MM.1S (cell line): ENCODE data around the gene TMEM97.

Source experiments
- DNase-seq: peaks from one replicate; pipeline ENCODE4 v3.0.0-alpha.2; 2015
- H2AFZ ChIP-seq: fragments of 300-600 bp; sonication (generic); 2 replicates; pipeline ENCODE4 v1.6.0; 2016; ENCODE audit warnings: antibody characterized with exemption, low read length
- H3F3A ChIP-seq: fragments of 300-600 bp; sonication (generic); 2 replicates; pipeline ENCODE4 v1.6.1; 2016; ENCODE audit warnings: mild to moderate bottlenecking, antibody characterized with exemption, low read length, moderate library complexity, mixed read lengths; ENCODE audit not compliant: insufficient read depth
- H3K27ac ChIP-seq: fragments of 300-600 bp; sonication (generic); 2 replicates; pipeline ENCODE4 v1.5.1; 2016; ENCODE audit warnings: mild to moderate bottlenecking, low read length
- H3K27me3 ChIP-seq: fragments of 300-600 bp; sonication (generic); replicated peaks from 2 replicates; pipeline ENCODE4 v1.6.0; 2016; ENCODE audit warnings: low read length; ENCODE audit not compliant: insufficient read depth
- H3K36me3 ChIP-seq: fragments of 300-600 bp; sonication (generic); replicated peaks from 2 replicates; pipeline ENCODE4 v1.6.1; 2016; ENCODE audit warnings: mild to moderate bottlenecking, low read length, mixed read lengths; ENCODE audit not compliant: insufficient read depth
- H3K4me1 ChIP-seq: fragments of 300-600 bp; sonication (generic); 2 replicates; pipeline ENCODE4 v1.6.1; 2016; ENCODE audit warnings: low read length, mixed read lengths
- H3K4me2 ChIP-seq: fragments of 300-600 bp; sonication (generic); 2 replicates; pipeline ENCODE4 v1.6.0; 2016; ENCODE audit warnings: low read depth, low read length
- H3K4me3 ChIP-seq: fragments of 300-600 bp; sonication (generic); 2 replicates; pipeline ENCODE4 v1.5.1; 2016; ENCODE audit warnings: low read length, mixed read lengths
- H3K79me2 ChIP-seq: fragments of 300-600 bp; sonication (generic); 2 replicates; pipeline ENCODE4 v1.6.1; 2016; ENCODE audit warnings: mixed run types, low read length, mixed read lengths
- H3K9ac ChIP-seq: fragments of 300-600 bp; sonication (generic); 2 replicates; pipeline ENCODE4 v1.6.1; 2016; ENCODE audit warnings: low read length, mixed read lengths
- H3K9me2 ChIP-seq: fragments of 300-600 bp; sonication (generic); replicated peaks from 2 replicates; pipeline ENCODE4 v1.6.1; 2016; ENCODE audit warnings: mild to moderate bottlenecking, low read length, mixed read lengths; ENCODE audit not compliant: insufficient read depth
- H3K9me3 ChIP-seq: fragments of 300-600 bp; sonication (generic); replicated peaks from 2 replicates; pipeline ENCODE4 v1.6.1; 2016; ENCODE audit warnings: mild to moderate bottlenecking, low read length, mixed read lengths; ENCODE audit not compliant: insufficient read depth
- H4K20me1 ChIP-seq: fragments of 300-600 bp; sonication (generic); 2 replicates; pipeline ENCODE4 v1.6.1; 2016; ENCODE audit warnings: mild to moderate bottlenecking, low read length, moderate library complexity, mixed read lengths; ENCODE audit not compliant: insufficient read depth
- EZH2 ChIP-seq: fragments of 300-600 bp; sonication (generic); optimal IDR thresholded peaks from 2 replicates; pipeline ENCODE3; 2017; ENCODE audit warnings: low read depth, mild to moderate bottlenecking, antibody characterized with exemption, low read length, mixed read lengths
- EZH2phosphoT487 ChIP-seq: fragments of 300-600 bp; sonication (generic); IDR thresholded peaks from 2 replicates; pipeline ENCODE4 v1.6.1; 2018; ENCODE audit warnings: antibody characterized with exemption, low read length
- TF ChIP-seq, protein P1 (sequence below): fragments of 300-600 bp; sonication (generic); IDR thresholded peaks from 2 replicates; pipeline ENCODE4 v1.5.1; 2016; ENCODE audit warnings: antibody characterized with exemption, low read length, mixed read lengths

TMEM97 gene

DNA sequence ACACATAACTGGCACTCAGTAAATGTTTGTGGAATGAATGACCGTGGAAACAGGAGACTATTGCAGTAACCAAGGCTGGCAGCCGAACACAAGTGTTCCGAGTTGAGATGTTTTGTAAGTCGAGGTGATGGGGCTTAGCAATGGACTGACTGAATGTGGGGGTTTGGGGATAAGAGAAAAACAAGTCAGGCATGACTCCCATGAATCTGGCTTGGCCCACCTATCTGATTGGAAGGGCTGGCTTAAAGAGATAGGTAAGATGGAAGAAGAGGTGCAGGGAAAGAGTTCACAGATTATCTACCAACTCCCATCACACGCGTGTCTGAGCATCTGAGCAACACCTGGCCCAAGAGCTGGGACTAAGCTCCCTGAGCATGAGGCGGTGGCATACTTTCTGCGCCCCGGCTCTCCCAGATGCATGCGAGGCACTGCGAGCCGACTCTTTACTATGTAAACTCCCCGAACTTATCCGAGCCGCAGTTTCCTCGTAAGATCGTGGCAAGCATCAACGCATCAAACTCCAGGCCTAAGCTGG is 15.7 kb downstream of the TMEM97 start:
- peak; percentile 15 for DNase-seq
- peak overlapping the region; percentile 80 for H3K9ac ChIP-seq
- peaks cover 18% of the 10 kb centered on the region for H3K4me1 ChIP-seq
- H3F3A ChIP-seq: no peaks in the 10 kb centered on the region
- H3K9me3 ChIP-seq: no peaks in the 10 kb centered on the region
- TF ChIP-seq EZH2 (no peak), EZH2phosphoT487 (no peak)
- TF ChIP-seq, protein P1, sequence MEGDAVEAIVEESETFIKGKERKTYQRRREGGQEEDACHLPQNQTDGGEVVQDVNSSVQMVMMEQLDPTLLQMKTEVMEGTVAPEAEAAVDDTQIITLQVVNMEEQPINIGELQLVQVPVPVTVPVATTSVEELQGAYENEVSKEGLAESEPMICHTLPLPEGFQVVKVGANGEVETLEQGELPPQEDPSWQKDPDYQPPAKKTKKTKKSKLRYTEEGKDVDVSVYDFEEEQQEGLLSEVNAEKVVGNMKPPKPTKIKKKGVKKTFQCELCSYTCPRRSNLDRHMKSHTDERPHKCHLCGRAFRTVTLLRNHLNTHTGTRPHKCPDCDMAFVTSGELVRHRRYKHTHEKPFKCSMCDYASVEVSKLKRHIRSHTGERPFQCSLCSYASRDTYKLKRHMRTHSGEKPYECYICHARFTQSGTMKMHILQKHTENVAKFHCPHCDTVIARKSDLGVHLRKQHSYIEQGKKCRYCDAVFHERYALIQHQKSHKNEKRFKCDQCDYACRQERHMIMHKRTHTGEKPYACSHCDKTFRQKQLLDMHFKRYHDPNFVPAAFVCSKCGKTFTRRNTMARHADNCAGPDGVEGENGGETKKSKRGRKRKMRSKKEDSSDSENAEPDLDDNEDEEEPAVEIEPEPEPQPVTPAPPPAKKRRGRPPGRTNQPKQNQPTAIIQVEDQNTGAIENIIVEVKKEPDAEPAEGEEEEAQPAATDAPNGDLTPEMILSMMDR: no peak
- no peaks in the 10 kb centered on the region for H3K9me2 ChIP-seq
- H3K4me2 ChIP-seq: peak overlapping the region; percentile 84
- peaks cover 57% of the 10 kb centered on the region for H3K79me2 ChIP-seq
- H3K36me3 ChIP-seq: no peaks in the 10 kb centered on the region
- peak overlapping the region; percentile 61; the same call in 1 of the 2 replicates for H3K27ac ChIP-seq
- H3K4me3 ChIP-seq: peak overlapping the region; percentile 91
- no peaks in the 10 kb centered on the region for H4K20me1 ChIP-seq
- no peaks in the 10 kb centered on the region for H3K27me3 ChIP-seq
- peak overlapping the region; percentile 83 for H2AFZ ChIP-seq

DNA sequence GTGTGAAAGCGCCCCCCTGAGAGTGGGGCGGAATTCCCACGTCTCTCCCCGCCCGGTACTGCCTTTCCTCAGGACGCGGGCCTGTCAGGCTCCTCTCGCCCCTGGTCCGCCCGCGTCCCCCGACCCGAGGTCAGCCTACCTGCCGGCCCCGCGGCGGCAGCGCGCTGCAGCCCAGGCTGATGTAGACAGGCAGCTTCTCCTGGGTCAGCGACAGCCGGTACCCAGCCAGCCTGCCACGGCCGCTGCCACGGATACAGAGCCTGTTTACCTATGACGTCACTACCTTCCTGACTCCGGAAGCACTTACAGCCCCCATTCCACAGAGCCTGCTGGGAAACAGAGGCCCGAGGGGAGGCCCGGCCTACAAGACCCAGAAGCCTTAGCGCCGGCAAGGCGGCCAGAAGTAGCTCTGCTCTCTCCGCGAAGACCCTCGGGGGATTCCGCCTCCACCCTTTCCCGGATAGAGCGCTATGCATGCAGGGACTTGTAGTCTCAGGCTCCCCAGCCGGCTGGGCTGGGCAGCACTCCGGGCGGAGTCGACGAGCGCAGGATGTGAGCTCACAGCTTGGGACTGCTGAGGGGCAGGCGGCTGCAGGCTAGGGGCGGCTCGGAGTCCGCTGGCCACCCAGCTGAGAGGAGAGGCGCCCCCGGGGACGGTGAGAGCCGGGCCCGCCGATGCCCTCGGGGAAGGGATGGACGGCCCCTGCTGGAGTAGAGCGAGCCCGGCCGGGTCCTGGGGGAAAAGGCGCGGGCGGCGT is 16.4 kb downstream of the TMEM97 start, which contains the start of the genes IFT20 and TNFAIP1:
IFT20 (minus strand) TSS at position 272 of the 758 bp plus-strand sequence. CDS start 3,487 bp downstream, outside the sequence.
TNFAIP1 (plus strand) TSS at position 561 of the 758 bp plus-strand sequence. CDS start 3,761 bp downstream, outside the sequence.
- H3F3A ChIP-seq: no peaks in the 10 kb centered on the region
- H3K4me2 ChIP-seq: peak within 1 kb of the TSS; percentile 97
- H3K4me1 ChIP-seq: peaks cover 18% of the 10 kb centered on the region
- no peaks in the 10 kb centered on the region for H3K36me3 ChIP-seq
- H3K27me3 ChIP-seq: no peaks in the 10 kb centered on the region
- TF ChIP-seq EZH2: no peak
- TF ChIP-seq, protein P1: no peak
- no peak for TF ChIP-seq EZH2phosphoT487
- peak within 1 kb of the TSS; percentile 80 for H3K9ac ChIP-seq
- peak within 1 kb of the TSS; percentile 61; the same call in 1 of the 2 replicates for H3K27ac ChIP-seq
- peak; percentile 99 for DNase-seq
- H3K4me3 ChIP-seq: peak within 1 kb of the TSS; percentile 91
- H3K9me3 ChIP-seq: no peaks in the 10 kb centered on the region
- no peaks in the 10 kb centered on the region for H3K9me2 ChIP-seq
- peak within 1 kb of the TSS; percentile 84 for H2AFZ ChIP-seq
- peaks cover 57% of the 10 kb centered on the region for H3K79me2 ChIP-seq
- H4K20me1 ChIP-seq: no peaks in the 10 kb centered on the region

DNA sequence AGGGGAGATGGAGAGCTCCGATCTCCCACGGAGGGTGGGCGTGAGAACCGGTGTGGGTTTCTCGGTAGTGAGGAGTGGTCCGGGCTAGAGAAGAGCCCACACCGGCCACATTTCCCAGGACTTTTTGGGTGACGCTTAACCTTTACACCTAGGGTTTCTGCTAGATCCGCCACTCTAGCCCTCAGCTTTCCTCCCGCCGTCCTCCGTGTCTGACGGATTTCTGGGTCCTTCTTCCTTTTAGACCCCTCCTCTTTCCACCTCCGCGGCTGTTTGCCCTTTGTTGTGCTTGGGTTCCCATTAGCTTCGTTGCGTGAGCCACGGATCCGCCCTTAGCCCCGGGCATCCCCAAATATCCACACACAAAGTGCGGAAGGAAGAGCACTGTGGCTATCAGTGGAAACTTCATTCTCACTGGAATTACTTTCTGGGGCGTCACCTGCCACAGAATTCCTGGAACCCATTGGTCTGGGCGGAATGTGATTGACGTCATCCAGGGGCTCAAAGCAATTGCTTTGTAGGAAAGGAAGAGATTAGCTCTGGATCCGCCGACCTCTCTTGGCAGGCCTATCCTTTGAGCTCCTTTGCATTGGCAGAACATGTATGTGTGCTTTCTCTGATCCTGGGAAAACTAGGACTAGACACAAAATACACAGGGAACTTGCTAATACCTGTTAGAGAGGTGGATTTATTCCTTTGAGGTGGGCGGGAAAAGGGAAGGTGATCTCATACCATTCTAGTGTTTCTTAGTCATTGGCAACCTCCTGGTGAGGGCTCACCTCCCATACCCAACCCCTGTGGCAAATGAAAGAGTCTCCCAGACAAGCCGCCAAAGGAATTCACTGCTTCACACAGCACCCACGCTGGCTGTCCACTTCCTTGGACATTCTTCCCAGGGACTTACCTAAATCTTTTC is 17.2 kb downstream of the TMEM97 start:
- Histone ChIP-seq H3K27ac (peak overlapping the region; percentile 14; the same call in 1 of the 2 replicates), H3K9me3 (no peaks in the 10 kb centered on the region), H3K9ac (peak overlapping the region; percentile 75), H3K9me2 (no peaks in the 10 kb centered on the region), H3K79me2 (peaks cover 57% of the 10 kb centered on the region), H4K20me1 (no peaks in the 10 kb centered on the region), H3F3A (no peaks in the 10 kb centered on the region), H3K4me1 (peaks cover 18% of the 10 kb centered on the region), H3K4me2 (peak overlapping the region; percentile 97), H3K4me3 (peak overlapping the region; percentile 91), H3K27me3 (no peaks in the 10 kb centered on the region), H2AFZ (peak overlapping the region; percentile 84), H3K36me3 (no peaks in the 10 kb centered on the region)
- DNase-seq: no peak
- TF ChIP-seq EZH2: no peak
- TF ChIP-seq, protein P1: no peak
- TF ChIP-seq EZH2phosphoT487: no peak
